GM13976 (cell line): Measurements from ENCODE around the gene GPC3.

Source experiments
- DNase-seq: peaks from one replicate; pipeline ENCODE4 v3.0.0; 2012; ENCODE audit warnings: low spot score
- CTCF ChIP-seq: IDR thresholded peaks from 2 replicates; pipeline ENCODE4 v1.5.1; 2012; ENCODE audit warnings: borderline replicate concordance, mild to moderate bottlenecking; ENCODE audit not compliant: insufficient read depth; ENCODE audit errors: extremely low read depth, missing control alignments, control extremely low read depth
- in situ Hi-C: fragments of 300-500 bp; cut with MboI; formaldehyde crosslinking; loops from one replicate; pipeline ENCODE4 v1.12.0; 2022; ENCODE audit warnings: low sequenced_read_pairs, mixed read lengths, inconsistent platforms; ENCODE audit not compliant: unreplicated experiment

The GPC3 gene

GRCh38 chrX:133559909-133560308, 425.5 kb downstream of the GPC3 start:
- no peak for DNase-seq
- TF ChIP-seq CTCF: no peak
- in situ Hi-C loops: no loop called here

GRCh38 chrX:133555782-133556458, 429.5 kb downstream of the GPC3 start:
- DNase-seq: no peak
- in situ Hi-C loops: no loop called here
- TF ChIP-seq CTCF: no peak

- in situ Hi-C loops: no loop called here
- TF ChIP-seq CTCF: no peak
- DNase-seq: no peak
Observed at GRCh38 chrX:133550665-133551485, 434.5 kb downstream of the GPC3 start.

GRCh38 chrX:133549295-133549933, 436.0 kb downstream of the GPC3 start:
- TF ChIP-seq CTCF: no peak
- no peak for DNase-seq
- in situ Hi-C loops: no loop called here

- no peak for DNase-seq
- in situ Hi-C loops: no loop called here
- no peak for TF ChIP-seq CTCF
Observed at GRCh38 chrX:133546441-133546840, 439.0 kb downstream of the GPC3 start.

GRCh38 chrX:133544778-133545177, 440.6 kb downstream of the GPC3 start:
- no peak for DNase-seq
- in situ Hi-C loops: no loop called here
- no peak for TF ChIP-seq CTCF
